Fibroblast of lung (primary cell): ENCODE measurements around the gene FBXW11. TPM values are rescaled to one million over a fixed set of nuclear protein-coding genes. Genes with fewer than 3 reads are reported as not detected.

ENCODE experiments used
- DNase-seq, 2 donors: peaks; one replicate each; pipeline versions ENCODE4 v3.0.0 to v3.0.0-alpha.2; 2010; ENCODE audit warnings: low read depth in 2 of 2
- H2AFZ ChIP-seq: 2 replicates; pipeline ENCODE4 v1.5.1; 2012; ENCODE audit warnings: low read length, control low read depth, inconsistent platforms
- H3K27ac ChIP-seq: 2 replicates; pipeline ENCODE4 v1.5.1; 2011; ENCODE audit warnings: low read length, control low read depth; ENCODE audit not compliant: insufficient read depth
- H3K27me3 ChIP-seq: 2 replicates; pipeline ENCODE4 v1.5.1; 2011; ENCODE audit warnings: mild to moderate bottlenecking, low read length; ENCODE audit not compliant: control insufficient read depth, insufficient read depth
- H3K36me3 ChIP-seq: 2 replicates; pipeline ENCODE4 v1.5.1; 2011; ENCODE audit warnings: low read length; ENCODE audit not compliant: control insufficient read depth, insufficient read depth
- H3K4me1 ChIP-seq: 2 replicates; pipeline ENCODE4 v1.5.1; 2011; ENCODE audit warnings: low read length; ENCODE audit not compliant: control insufficient read depth, insufficient read depth; ENCODE audit errors: extremely low read depth
- H3K4me2 ChIP-seq: 2 replicates; pipeline ENCODE4 v1.5.1; 2011; ENCODE audit warnings: low read length, control low read depth; ENCODE audit not compliant: insufficient read depth; ENCODE audit errors: extremely low read depth
- H3K4me3 ChIP-seq, 4 experiments: fragments of 200-600 bp in 1 of 4; sonication (generic) in 1 of 4; replicated peaks in 1 of 4; 2 replicates each; pipeline ENCODE4 v1.5.1; 2011 to 2016; ENCODE audit warnings: low read length in 4 of 4, low read depth in 3 of 4, mild to moderate bottlenecking in 3 of 4, control low read depth in 2 of 4, inconsistent platforms in 1 of 4, mixed read lengths in 1 of 4; ENCODE audit not compliant: insufficient read depth in 1 of 4; ENCODE audit errors: control extremely low read depth in 1 of 4
- H3K79me2 ChIP-seq: 2 replicates; pipeline ENCODE4 v1.5.1; 2012; ENCODE audit warnings: mild to moderate bottlenecking, low read length, inconsistent platforms; ENCODE audit not compliant: control insufficient read depth, insufficient read depth
- H3K9ac ChIP-seq: 2 replicates; pipeline ENCODE4 v1.5.1; 2011; ENCODE audit warnings: mild to moderate bottlenecking, low read length, control low read depth; ENCODE audit not compliant: insufficient read depth
- H3K9me3 ChIP-seq: 2 replicates; pipeline ENCODE4 v1.5.1; 2012; ENCODE audit warnings: low read depth, low read length; ENCODE audit not compliant: control insufficient read depth, insufficient read depth
- H4K20me1 ChIP-seq: 2 replicates; pipeline ENCODE4 v1.5.1; 2011; ENCODE audit warnings: low read length; ENCODE audit not compliant: control insufficient read depth, insufficient read depth; ENCODE audit errors: extremely low read depth
- CTCF ChIP-seq, 2 donors: IDR thresholded peaks in 1 of 2; conservative IDR thresholded peaks in 1 of 2; 1 replicate in 1 of 2; 2 replicates in 1 of 2; pipeline ENCODE4 v1.5.1; 2011 to 2012; ENCODE audit warnings: low read length in 2 of 2, control low read depth in 1 of 2, inconsistent platforms in 1 of 2, low read depth in 1 of 2, mild to moderate bottlenecking in 1 of 2
- EZH2 ChIP-seq: IDR thresholded peaks from 2 replicates; pipeline ENCODE4 v1.5.1; 2012; ENCODE audit warnings: low read length, control low read depth, mild to moderate bottlenecking; ENCODE audit errors: missing control alignments
- polyA plus RNA-seq, 2 donors: library from polyadenylated mRNA; depleted of rRNA in 1 of 2; stranded (reverse) in 1 of 2; unstranded in 1 of 2; fragments of >200 nt; gene quantifications; 2 replicates each; pipeline ENCODE4 v1.2.1, GENCODE V29; 2011 to 2012; ENCODE audit warnings: missing spikeins in 1 of 2
- total RNA-seq: library from RNA; depleted of rRNA; stranded (reverse); fragments of >200 nt; gene quantifications from 2 replicates; pipeline ENCODE4 v1.2.1, GENCODE V29; 2014

FBXW11 gene
- total and polyA plus RNA-seq, 2 donors (not counting 1 experiment from before 2014, with no cell fraction given): 52.6 to 113 TPM

- Histone ChIP-seq H3K9ac (no peak overlapping the region), H3K9me3 (no peaks in the 10 kb centered on the region), H3K79me2 (no peaks in the 10 kb centered on the region), H4K20me1 (no peaks in the 10 kb centered on the region), H3K4me2 (no peak overlapping the region), H2AFZ (no peak overlapping the region), H3K27ac (no peak overlapping the region), H3K4me1 (no peaks in the 10 kb centered on the region), H3K27me3 (no peaks in the 10 kb centered on the region), H3K4me3 (no peak overlapping the region), H3K36me3 (peaks cover 11% of the 10 kb centered on the region)
- DNase-seq: no peak
- TF ChIP-seq CTCF (conservative IDR thresholded peaks at IDR 0.05 in 1 of 2, IDR thresholded peaks at IDR 0.05 in 1 of 2; ENCODE audit: low read depth in 1 of 2, low read length in 2 of 2): no peak
- no peak for TF ChIP-seq EZH2
These were observed 48.2 kb upstream of the FBXW11 start for GRCh38 chr5:172054611-172055153.

- H3K4me2 ChIP-seq: no peak overlapping the region
- H3K9ac ChIP-seq: no peak overlapping the region
- no peaks in the 10 kb centered on the region for H3K27me3 ChIP-seq
- no peak overlapping the region for H3K27ac ChIP-seq
- H3K4me3 ChIP-seq: no peak overlapping the region
- no peak overlapping the region for H2AFZ ChIP-seq
- H3K9me3 ChIP-seq: no peaks in the 10 kb centered on the region
- no peaks in the 10 kb centered on the region for H3K4me1 ChIP-seq
- H3K79me2 ChIP-seq: no peaks in the 10 kb centered on the region
- peak; percentile 60 to 91 for DNase-seq
- H4K20me1 ChIP-seq: no peaks in the 10 kb centered on the region
- H3K36me3 ChIP-seq: peaks cover 14% of the 10 kb centered on the region
- TF ChIP-seq CTCF (conservative IDR thresholded peaks at IDR 0.05 in 1 of 2, IDR thresholded peaks at IDR 0.05 in 1 of 2; ENCODE audit: low read depth in 1 of 2, low read length in 2 of 2) (peak; percentile 29 to 38), EZH2 (no peak)
These were observed 46.2 kb upstream of the FBXW11 start for GRCh38 chr5:172052450-172053236.

- Histone ChIP-seq H3K27ac (no peak overlapping the region), H3K79me2 (no peaks in the 10 kb centered on the region), H3K9ac (no peak overlapping the region), H3K4me2 (no peak overlapping the region), H3K9me3 (no peaks in the 10 kb centered on the region), H3K36me3 (peaks cover 14% of the 10 kb centered on the region), H4K20me1 (no peaks in the 10 kb centered on the region), H2AFZ (no peak overlapping the region), H3K4me1 (no peaks in the 10 kb centered on the region), H3K27me3 (no peaks in the 10 kb centered on the region), H3K4me3 (no peak overlapping the region)
- peak in 1 of 2 donors; percentile 27 for DNase-seq
- TF ChIP-seq CTCF (conservative IDR thresholded peaks at IDR 0.05 in 1 of 2, IDR thresholded peaks at IDR 0.05 in 1 of 2; ENCODE audit: low read depth in 1 of 2, low read length in 2 of 2) (no peak), EZH2 (no peak)
These were observed 45.4 kb upstream of the FBXW11 start for GRCh38 chr5:172051643-172052339.
